GM12865 (cell line): ENCODE measurements around the gene TTC21A.

Experiments used
- DNase-seq: peaks from one replicate; pipeline ENCODE4 v3.0.0; 2010; ENCODE audit warnings: low read depth
- H3K4me3 ChIP-seq: 2 replicates; pipeline ENCODE4 v1.5.1; 2011; ENCODE audit warnings: mild to moderate bottlenecking, low read depth, low read length, control low read depth
- TF ChIP-seq, protein P1 (sequence below): IDR thresholded peaks from 2 replicates; pipeline ENCODE4 v1.5.1; 2011; ENCODE audit warnings: low read length, control low read depth, low read depth, inconsistent platforms; ENCODE audit not compliant: insufficient read depth; ENCODE audit errors: missing control alignments

The TTC21A gene

DNA sequence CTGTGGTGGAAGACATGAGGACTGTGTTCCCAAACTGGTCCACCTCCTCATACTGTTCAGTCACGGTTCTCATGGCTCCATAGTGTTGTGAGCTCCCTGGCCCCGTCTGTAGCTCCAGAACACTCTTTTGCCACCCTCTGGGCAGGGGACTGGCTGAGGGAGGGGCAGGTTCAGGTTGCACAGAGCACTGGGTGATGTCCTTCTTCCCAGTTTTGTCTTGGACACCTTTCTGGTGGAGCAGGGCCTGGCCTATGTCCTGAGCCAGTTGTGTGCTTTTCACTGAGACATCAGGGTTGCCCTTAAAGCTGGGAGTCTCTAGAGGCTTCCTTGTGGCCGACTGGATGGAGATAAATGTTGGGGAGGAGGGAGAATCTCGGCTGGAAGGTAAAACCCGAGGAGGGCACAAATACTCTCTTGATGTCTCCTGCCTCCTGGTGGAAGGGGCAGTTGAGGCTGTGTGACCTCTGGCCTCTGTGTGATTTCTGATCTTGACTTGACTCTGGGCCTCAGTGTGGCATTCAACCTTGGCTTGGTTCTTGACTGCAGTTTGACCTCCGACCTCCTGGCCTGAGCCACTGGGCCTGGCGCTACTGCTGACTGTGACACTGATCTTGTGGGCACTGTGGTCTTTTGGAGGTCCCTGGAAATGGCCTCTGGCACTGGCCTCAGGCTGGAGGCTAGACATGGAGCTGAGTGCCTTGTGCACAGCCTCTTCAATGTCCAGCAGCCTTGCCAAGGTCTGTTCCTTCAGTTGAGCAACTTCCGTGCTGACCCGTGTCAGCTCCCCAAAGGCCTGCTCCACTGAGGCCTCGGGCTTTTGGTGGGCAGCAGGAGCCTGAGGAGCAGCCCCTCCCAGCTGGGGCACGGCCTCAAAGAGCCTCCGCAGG is 76.8 kb downstream of the TTC21A start:
- H3K4me3 ChIP-seq, result no peak overlapping the region
- TF ChIP-seq, protein P1, sequence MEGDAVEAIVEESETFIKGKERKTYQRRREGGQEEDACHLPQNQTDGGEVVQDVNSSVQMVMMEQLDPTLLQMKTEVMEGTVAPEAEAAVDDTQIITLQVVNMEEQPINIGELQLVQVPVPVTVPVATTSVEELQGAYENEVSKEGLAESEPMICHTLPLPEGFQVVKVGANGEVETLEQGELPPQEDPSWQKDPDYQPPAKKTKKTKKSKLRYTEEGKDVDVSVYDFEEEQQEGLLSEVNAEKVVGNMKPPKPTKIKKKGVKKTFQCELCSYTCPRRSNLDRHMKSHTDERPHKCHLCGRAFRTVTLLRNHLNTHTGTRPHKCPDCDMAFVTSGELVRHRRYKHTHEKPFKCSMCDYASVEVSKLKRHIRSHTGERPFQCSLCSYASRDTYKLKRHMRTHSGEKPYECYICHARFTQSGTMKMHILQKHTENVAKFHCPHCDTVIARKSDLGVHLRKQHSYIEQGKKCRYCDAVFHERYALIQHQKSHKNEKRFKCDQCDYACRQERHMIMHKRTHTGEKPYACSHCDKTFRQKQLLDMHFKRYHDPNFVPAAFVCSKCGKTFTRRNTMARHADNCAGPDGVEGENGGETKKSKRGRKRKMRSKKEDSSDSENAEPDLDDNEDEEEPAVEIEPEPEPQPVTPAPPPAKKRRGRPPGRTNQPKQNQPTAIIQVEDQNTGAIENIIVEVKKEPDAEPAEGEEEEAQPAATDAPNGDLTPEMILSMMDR, result no peak
- no peak for DNase-seq

DNA sequence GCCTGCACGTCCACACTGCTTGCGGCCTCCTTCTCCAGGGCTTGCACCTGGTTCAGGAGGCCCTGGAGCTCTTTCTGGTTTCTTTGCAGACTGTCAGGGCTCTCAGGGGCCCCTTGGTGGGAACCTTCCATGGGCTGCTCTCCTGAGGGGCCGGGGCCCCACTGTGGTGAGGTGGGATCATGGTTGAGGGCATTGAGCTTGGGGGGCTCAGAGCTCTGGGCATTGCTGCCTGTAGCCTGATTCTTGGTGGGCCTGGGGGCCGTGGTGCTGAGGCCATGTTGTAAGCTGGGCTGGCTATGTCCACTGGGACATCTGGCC is 77.4 kb downstream of the TTC21A start:
- no peak overlapping the region for H3K4me3 ChIP-seq
- no peak for DNase-seq
- TF ChIP-seq, protein P1, result no peak

DNA sequence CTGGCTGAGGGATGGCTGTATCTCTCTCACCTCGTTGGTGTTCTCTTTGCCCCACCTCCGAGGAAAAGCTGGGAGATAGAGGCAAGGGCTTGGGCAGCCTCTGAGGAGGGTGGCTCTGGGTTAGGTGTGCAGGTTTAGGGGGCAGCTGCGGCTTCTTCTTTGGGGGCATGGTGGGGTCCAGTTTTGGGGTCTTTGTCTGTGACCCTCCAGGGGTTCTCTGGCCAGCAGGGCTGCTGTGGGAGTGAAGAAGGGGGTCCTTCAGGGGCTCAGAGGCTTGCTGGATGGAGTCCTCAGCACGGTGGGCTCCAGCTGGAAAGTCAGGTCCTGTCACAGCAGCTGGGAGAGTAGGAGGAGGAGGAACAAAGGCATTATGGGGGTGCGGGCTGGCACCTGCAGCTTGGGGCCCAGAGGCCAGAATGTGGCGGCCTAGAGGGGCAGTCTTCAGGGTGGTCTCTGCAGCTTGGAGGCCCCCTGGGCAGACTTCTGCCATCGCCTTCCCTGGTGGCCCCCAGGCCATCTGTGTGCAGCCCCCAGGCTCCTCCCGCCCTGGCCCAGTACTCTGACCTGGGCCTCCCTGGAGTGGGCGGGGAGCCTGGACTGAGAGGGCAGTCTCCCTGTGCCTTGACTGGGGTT is 78.0 kb downstream of the TTC21A start:
- no peak overlapping the region for H3K4me3 ChIP-seq
- TF ChIP-seq, protein P1, result no peak
- no peak for DNase-seq

DNA sequence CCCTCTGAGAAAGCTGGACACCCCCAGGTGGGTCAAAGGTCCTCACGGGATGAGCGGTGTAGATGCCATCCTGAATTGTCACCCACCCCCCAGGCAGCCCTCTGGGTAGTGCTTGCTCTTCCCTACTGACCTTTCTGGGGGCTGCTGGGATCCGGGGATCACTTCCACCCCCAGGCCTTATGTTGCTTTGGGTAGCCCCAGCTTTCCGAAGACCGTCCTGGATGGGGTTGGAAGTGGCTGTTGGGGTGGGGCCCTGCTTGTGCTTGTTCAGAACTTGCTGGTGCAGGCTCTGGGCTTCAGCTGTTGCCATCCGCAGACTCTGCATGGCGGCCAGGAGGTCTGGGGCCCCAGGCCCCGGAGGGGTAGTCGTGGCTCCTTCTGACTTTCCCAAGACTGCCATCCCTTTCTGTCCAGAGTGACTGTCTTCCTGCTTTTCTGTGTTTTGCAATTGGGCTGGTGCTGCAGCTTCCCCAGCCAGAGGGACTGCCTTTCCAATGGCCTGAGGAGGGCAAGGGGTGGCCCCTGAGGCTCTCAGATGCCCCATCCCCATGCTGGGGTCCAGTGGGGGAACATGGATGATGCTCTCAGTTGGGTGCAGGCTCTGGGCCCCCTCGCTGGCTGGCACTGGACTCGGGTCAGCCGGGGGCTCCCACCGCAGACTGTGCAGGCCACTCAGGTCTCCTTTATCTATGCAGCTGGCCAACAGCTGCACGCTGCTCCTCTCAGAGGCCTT is 78.6 kb downstream of the TTC21A start:
- TF ChIP-seq, protein P1, result no peak
- H3K4me3 ChIP-seq, result no peak overlapping the region
- no peak for DNase-seq

DNA sequence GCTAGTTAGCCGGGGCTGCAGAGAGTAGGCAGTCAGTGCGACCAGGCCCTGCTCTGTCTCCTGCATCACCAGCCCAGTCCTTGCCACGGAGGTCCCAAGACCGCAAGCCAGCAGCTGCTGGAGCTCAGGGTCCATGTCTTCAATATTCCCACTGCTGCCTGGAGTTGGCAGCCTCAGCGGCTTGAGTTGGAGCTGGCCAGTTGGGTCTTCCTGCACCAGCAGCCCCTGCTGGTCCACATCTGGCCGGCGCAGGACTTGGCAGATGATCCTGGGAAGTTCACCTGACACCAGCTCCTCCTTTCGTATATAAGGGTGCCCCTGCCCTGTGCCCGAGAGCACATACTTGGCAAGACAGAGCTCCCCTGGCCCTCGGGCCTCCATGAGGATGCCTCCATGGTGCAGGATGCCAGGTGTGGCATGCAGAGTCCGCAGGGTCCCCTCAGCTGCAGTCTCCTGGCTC is 79.2 kb downstream of the TTC21A start:
- TF ChIP-seq, protein P1, result no peak

DNA sequence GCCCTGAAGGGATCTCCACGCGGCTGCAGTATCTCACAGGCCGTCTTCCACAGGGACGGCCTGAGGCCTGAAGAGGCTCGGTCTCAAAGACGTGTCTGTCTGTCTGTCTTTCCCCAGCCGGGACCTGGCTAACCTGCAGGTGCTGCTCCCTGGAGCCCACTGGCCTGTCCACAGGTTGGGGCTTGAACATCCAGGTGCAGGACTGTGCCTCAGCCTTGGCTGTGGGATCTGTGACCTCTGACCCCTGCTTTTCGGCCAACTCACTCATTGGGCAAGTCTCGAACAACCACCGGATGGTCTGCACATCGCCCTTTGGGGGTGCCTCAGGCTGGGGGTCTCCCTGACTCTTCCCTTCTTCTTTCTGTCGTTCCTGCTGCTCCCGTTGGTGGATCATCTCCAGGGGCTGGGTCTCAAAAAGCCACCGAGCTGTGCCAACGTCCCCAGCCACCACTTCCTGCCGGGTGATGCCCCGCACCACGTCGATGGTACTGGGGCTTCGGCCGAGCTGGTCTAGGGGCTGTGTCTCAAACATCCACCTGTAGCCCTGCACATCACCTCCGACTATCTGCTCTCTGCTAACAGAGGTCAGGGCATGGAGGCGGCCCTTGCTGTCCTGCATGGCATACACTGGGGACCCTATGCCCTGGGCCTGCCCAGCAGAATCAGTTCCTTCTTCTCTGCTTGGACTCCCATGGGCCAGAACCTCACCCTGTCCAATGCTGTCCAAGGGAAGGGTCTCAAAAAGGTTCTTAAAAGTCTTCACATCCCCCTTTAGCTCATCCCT is 80.1 kb downstream of the TTC21A start:
- DNase-seq, result no peak
- TF ChIP-seq, protein P1, result no peak
- no peak overlapping the region for H3K4me3 ChIP-seq

More for the DNA sequence above, 79.2 kb downstream of the TTC21A start:
- H3K4me3 ChIP-seq, result no peak overlapping the region
- no peak for DNase-seq
